Loucy (cell line): ENCODE results near the gene SYF2.

ENCODE experiments used
- H2AFZ ChIP-seq: fragments of 200-600 bp; sonication (generic); 2 replicates; pipeline ENCODE4 v1.6.0; 2016; ENCODE audit warnings: antibody characterized with exemption, mild to moderate bottlenecking, low read length, moderate library complexity
- H3F3A ChIP-seq: fragments of 200-600 bp; 2 replicates; pipeline ENCODE4 v1.6.0; 2016; ENCODE audit warnings: antibody characterized with exemption, low read depth, mild to moderate bottlenecking
- H3K27me3 ChIP-seq: fragments of 200-600 bp; sonication (generic); 2 replicates; pipeline ENCODE4 v1.6.1; 2014; ENCODE audit warnings: low read length, mild to moderate bottlenecking; ENCODE audit not compliant: insufficient read depth, poor library complexity, severe bottlenecking
- H3K36me3 ChIP-seq: fragments of 200-600 bp; sonication (generic); 2 replicates; pipeline ENCODE4 v1.6.1; 2016; ENCODE audit warnings: low read length; ENCODE audit not compliant: insufficient read depth
- H3K4me1 ChIP-seq: fragments of 200-600 bp; sonication (generic); 2 replicates; pipeline ENCODE4 v1.5.1; 2014; ENCODE audit warnings: low read length, mild to moderate bottlenecking; ENCODE audit not compliant: insufficient read depth, poor library complexity, severe bottlenecking
- H3K4me2 ChIP-seq: fragments of 200-600 bp; sonication (generic); 2 replicates; pipeline ENCODE4 v1.6.0; 2014; ENCODE audit warnings: antibody characterized with exemption, low read length, low read depth, mild to moderate bottlenecking; ENCODE audit not compliant: poor library complexity, severe bottlenecking
- H3K4me3 ChIP-seq: fragments of 200-600 bp; sonication (generic); 2 replicates; pipeline ENCODE4 v1.5.1; 2014; ENCODE audit warnings: low read length, mild to moderate bottlenecking, mixed read lengths; ENCODE audit not compliant: poor library complexity, severe bottlenecking
- H3K79me2 ChIP-seq: fragments of 200-600 bp; sonication (generic); 2 replicates; pipeline ENCODE4 v1.6.1; 2014; ENCODE audit warnings: low read length; ENCODE audit not compliant: insufficient read depth
- H3K9ac ChIP-seq: fragments of 200-600 bp; sonication (generic); 2 replicates; pipeline ENCODE4 v1.6.0; 2014; ENCODE audit warnings: mild to moderate bottlenecking, low read depth, low read length, moderate library complexity; ENCODE audit not compliant: poor library complexity, severe bottlenecking
- H3K9me2 ChIP-seq: fragments of 200-600 bp; sonication (generic); replicated peaks from 2 replicates; pipeline ENCODE4 v1.6.1; 2016; ENCODE audit warnings: low read depth, low read length, mixed read lengths
- H3K9me3 ChIP-seq: fragments of 200-600 bp; sonication (generic); 2 replicates; pipeline ENCODE4 v1.6.1; 2014; ENCODE audit warnings: mild to moderate bottlenecking, antibody characterized with exemption, low read length, low read depth; ENCODE audit not compliant: insufficient read depth
- H4K20me1 ChIP-seq: fragments of 200-600 bp; sonication (generic); 2 replicates; pipeline ENCODE4 v1.6.0; 2014; ENCODE audit warnings: antibody characterized with exemption, low read length, mild to moderate bottlenecking; ENCODE audit not compliant: insufficient read depth, poor library complexity, severe bottlenecking
- CTCF ChIP-seq: fragments of 200-600 bp; sonication (generic); conservative IDR thresholded peaks from 2 replicates; pipeline ENCODE4 v1.5.1; 2014; ENCODE audit warnings: mild to moderate bottlenecking, antibody characterized with exemption, low read length
- EZH2phosphoT487 ChIP-seq: fragments of 200-600 bp; IDR thresholded peaks from 2 replicates; pipeline ENCODE4 v1.6.1; 2018; ENCODE audit warnings: antibody characterized with exemption, mild to moderate bottlenecking, moderate library complexity, borderline replicate concordance

The SYF2 gene

DNA sequence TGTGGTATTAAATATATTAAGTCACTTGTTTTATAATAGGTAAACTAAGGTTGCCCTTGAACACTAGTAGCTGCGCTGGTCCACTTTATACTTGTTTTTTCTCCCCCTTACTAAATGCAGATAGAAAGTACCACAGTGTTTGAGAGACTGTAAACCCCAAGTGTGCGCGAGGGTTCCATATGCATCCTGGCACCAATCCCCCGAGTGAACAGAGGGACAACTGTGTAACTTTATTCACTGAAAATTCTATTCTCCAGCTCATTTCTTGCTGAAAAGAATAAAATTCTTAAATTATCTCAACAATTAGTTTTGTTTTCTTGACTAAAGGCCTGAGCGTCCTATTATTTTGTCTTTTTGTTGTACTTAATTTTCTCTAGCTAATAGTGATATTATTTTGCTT, 13.1 kb upstream of the SYF2 start:
- peaks cover 53% of the 10 kb centered on the region for H4K20me1 ChIP-seq
- no peaks in the 10 kb centered on the region for H3K9me3 ChIP-seq
- peak overlapping the region; percentile 99 for H3K4me2 ChIP-seq
- H2AFZ ChIP-seq: no peak overlapping the region
- H3K36me3 ChIP-seq: peaks cover 35% of the 10 kb centered on the region
- peaks cover 32% of the 10 kb centered on the region for H3K4me1 ChIP-seq
- no peaks in the 10 kb centered on the region for H3K27me3 ChIP-seq
- H3K4me3 ChIP-seq: peak overlapping the region; percentile 79
- H3F3A ChIP-seq: 0 out of 2 replicates have a peak, but pooled peaks cover 3% of the 10 kb centered on the region
- TF ChIP-seq EZH2phosphoT487 (no peak), CTCF (no peak)
- H3K9me2 ChIP-seq: no peaks in the 10 kb centered on the region
- peak overlapping the region; percentile 88 for H3K9ac ChIP-seq
- H3K79me2 ChIP-seq: peaks cover 51% of the 10 kb centered on the region

DNA sequence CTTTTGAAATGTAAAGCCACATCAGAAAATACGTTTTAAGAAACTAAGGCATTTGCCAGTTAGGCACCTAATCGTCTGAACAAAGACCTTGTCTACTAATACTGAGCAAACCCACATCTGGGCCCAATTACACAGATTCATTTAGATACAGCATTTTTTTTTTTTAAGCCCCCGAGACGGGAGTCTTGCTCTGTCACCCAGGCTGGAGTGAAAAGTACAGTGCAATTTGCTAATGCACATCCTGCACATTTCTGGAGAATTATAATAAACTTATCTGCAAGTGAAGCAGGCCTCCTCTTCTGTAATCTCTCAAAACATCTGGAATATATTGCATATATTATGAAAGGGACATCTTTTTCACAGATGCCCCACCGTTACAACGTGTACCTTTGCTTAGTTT, 11.6 kb upstream of the SYF2 start:
- no peaks in the 10 kb centered on the region for H3K9me3 ChIP-seq
- peaks cover 7% of the 10 kb centered on the region; the same call in 1 of the 2 replicates for H3F3A ChIP-seq
- H4K20me1 ChIP-seq: peaks cover 53% of the 10 kb centered on the region
- H3K4me1 ChIP-seq: peaks cover 43% of the 10 kb centered on the region
- H3K79me2 ChIP-seq: peaks cover 51% of the 10 kb centered on the region
- H3K27me3 ChIP-seq: no peaks in the 10 kb centered on the region
- H2AFZ ChIP-seq: no peak overlapping the region
- peak overlapping the region; percentile 99 for H3K4me2 ChIP-seq
- H3K9me2 ChIP-seq: no peaks in the 10 kb centered on the region
- TF ChIP-seq CTCF (no peak), EZH2phosphoT487 (no peak)
- H3K4me3 ChIP-seq: peak overlapping the region; percentile 79
- H3K9ac ChIP-seq: no peak overlapping the region
- H3K36me3 ChIP-seq: peaks cover 35% of the 10 kb centered on the region

GRCh38 chr1:25239681-25240541, 7.6 kb upstream of the SYF2 start:
- Histone ChIP-seq H3K9me3 (no peaks in the 10 kb centered on the region), H3K36me3 (peaks cover 32% of the 10 kb centered on the region)

More at GRCh38 chr1:25239681-25240541, 7.6 kb upstream of the SYF2 start:
- Histone ChIP-seq H3K9ac (peak overlapping the region; percentile 69), H3K9me2 (no peaks in the 10 kb centered on the region), H3K4me2 (peak overlapping the region; percentile 77), H2AFZ (peak overlapping the region; percentile 69), H3K27me3 (no peaks in the 10 kb centered on the region), H3K4me1 (peaks cover 28% of the 10 kb centered on the region), H3F3A (peaks cover 14% of the 10 kb centered on the region; the same call in 1 of the 2 replicates), H3K4me3 (peak overlapping the region; percentile 76), H4K20me1 (peaks cover 30% of the 10 kb centered on the region), H3K79me2 (peaks cover 31% of the 10 kb centered on the region)
- TF ChIP-seq EZH2phosphoT487 (no peak), CTCF (peak; percentile 61)
